Uterus (tissue), 2 donors: ENCODE results near the gene TP53I13.

Source experiments
- CTCF ChIP-seq, 4 experiments: fragments of 200-600 bp in 2 of 4; fragments of 450-650 bp in 2 of 4; sonication (generic) in 2 of 4; IDR thresholded peaks; one replicate each; pipeline ENCODE4 v1.5.1; 2016 to 2019; ENCODE audit warnings: antibody characterized with exemption in 4 of 4, mild to moderate bottlenecking in 2 of 4, moderate library complexity in 1 of 4
- POLR2A ChIP-seq, 2 donors: fragments of 450-650 bp; IDR thresholded peaks; one replicate each; pipeline ENCODE4 v1.6.1; 2016; ENCODE audit warnings: antibody characterized with exemption in 2 of 2, mild to moderate bottlenecking in 1 of 2, moderate library complexity in 1 of 2

- no peak for TF ChIP-seq POLR2A (IDR thresholded peaks at IDR 0.05)
- no peak for TF ChIP-seq CTCF (IDR thresholded peaks at IDR 0.05)
These were observed 34.5 kb upstream of the TP53I13 start for GRCh38 chr17:29533976-29534375.
